Dendritic cell treated with granulocyte-macrophage colony-stimulating factor and Interleukin-4, amounts not matched to agents 40 ng/mL and 50 ng/mL, for 4 days (primary cell): ENCODE results near the gene SERPINA3.
"Not testable (repeated sequence)": the region's sequence is repeated elsewhere in the genome, so short reads cannot be mapped to it uniquely, and the experiment has no call there.

Experiments used
- H3K27ac Mint-ChIP-seq: one replicate; pipeline ENCODE4 v1.8.0; 2022; ENCODE audit warnings: mild to moderate bottlenecking, mixed read lengths
- H3K27me3 Mint-ChIP-seq: one replicate; pipeline ENCODE4 v1.8.0; 2022; ENCODE audit warnings: mild to moderate bottlenecking, mixed read lengths
- H3K36me3 Mint-ChIP-seq: one replicate; pipeline ENCODE4 v1.8.0; 2022; ENCODE audit warnings: low read depth, mixed read lengths
- H3K4me1 Mint-ChIP-seq: one replicate; pipeline ENCODE4 v1.8.0; 2022; ENCODE audit warnings: low read depth, mixed read lengths
- H3K4me3 Mint-ChIP-seq: one replicate; pipeline ENCODE4 v1.8.0; 2022; ENCODE audit warnings: mild to moderate bottlenecking, moderate library complexity, mixed read lengths
- H3K9me3 Mint-ChIP-seq: one replicate; pipeline ENCODE4 v1.8.0; 2022; ENCODE audit warnings: mixed read lengths
- intact Hi-C: fragments of 100-400 bp; cut with micrococcal nuclease; formaldehyde crosslinking; loops from one replicate; pipeline ENCODE4 v1.15.0; 2022

Gene SERPINA3

GRCh38 chr14:94594441-94594840 is 17.8 kb upstream of the SERPINA3 start:
- Mint-ChIP-seq H3K9me3 (no peaks in the 10 kb centered on the region), H3K4me3 (no peak overlapping the region), H3K27ac (no peak overlapping the region), H3K4me1 (no peaks in the 10 kb centered on the region), H3K27me3 (peaks cover under 1% of the 10 kb centered on the region), H3K36me3 (no peaks in the 10 kb centered on the region)
- intact Hi-C loops = no loop called here

DNA sequence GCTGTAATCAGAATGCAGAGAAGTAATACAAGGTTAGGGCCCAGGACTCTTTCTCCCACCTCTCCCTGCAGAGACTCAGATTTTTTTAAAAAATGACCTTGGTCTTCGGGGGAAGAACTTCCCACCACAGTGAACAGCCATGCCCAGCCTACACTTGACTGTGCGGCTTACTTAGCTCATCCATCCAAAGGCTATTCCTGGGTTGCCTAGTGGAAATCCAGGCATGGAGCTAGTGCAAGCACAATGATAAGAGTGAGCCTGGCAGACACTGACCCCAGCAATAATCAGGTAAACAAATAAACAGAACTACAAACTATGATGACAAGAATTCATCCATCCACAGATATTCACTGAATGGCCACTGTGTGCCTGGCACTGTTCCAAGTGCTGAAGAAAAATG is 16.3 kb upstream of the SERPINA3 start:
- peaks cover 2% of the 10 kb centered on the region for H3K27me3 Mint-ChIP-seq
- H3K4me1 Mint-ChIP-seq = no peaks in the 10 kb centered on the region
- intact Hi-C loops = no loop called here
- H3K9me3 Mint-ChIP-seq = no peaks in the 10 kb centered on the region
- H3K36me3 Mint-ChIP-seq = no peaks in the 10 kb centered on the region
- no peak overlapping the region for H3K27ac Mint-ChIP-seq
- H3K4me3 Mint-ChIP-seq = no peak overlapping the region

GRCh38 chr14:94596361-94596760 is 15.8 kb upstream of the SERPINA3 start:
- H3K4me3 Mint-ChIP-seq = no peak overlapping the region
- intact Hi-C loops = no loop called here
- H3K27ac Mint-ChIP-seq = no peak overlapping the region
- H3K36me3 Mint-ChIP-seq = no peaks in the 10 kb centered on the region
- H3K9me3 Mint-ChIP-seq = no peaks in the 10 kb centered on the region
- H3K27me3 Mint-ChIP-seq = peaks cover 4% of the 10 kb centered on the region
- no peaks in the 10 kb centered on the region for H3K4me1 Mint-ChIP-seq

DNA sequence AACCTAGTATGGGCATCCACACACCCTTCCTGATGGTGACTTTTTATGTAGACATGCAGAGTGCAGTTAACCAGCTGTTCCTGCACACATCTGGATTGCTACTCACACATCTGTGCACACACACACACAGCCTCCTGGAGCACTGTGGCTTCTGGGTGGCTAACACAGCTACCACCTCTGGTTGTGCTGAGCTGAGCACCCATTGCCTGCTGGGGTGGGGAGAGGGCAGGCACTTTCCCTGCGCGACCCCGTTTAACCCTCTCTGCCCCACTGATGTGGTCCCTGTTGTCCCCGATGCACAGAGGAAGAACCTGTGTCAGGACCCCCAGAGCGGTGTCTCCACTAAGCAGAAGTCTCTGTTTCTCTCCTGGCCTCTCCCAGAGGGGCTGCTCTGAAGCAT is 14.4 kb upstream of the SERPINA3 start:
- Mint-ChIP-seq H3K4me1 (no peaks in the 10 kb centered on the region), H3K9me3 (no peaks in the 10 kb centered on the region), H3K27ac (no peak overlapping the region), H3K36me3 (no peaks in the 10 kb centered on the region), H3K4me3 (no peak overlapping the region), H3K27me3 (peaks cover 4% of the 10 kb centered on the region)
- intact Hi-C loops = no loop called here

DNA sequence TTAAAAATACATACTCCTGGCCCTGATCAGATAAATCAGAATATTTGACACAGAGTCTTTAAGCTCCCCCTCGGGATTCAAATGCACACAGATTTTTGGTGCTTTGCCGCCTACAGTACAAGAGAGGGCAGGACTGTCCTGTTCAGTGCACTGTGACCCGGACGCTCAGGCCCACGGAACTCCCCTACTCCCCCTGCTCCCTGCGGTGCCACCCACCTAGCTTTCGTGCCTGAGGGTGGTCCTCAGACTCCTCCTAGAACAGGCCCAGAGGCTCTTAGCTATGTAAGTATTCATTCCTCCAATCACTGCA is 13.7 kb upstream of the SERPINA3 start:
- Mint-ChIP-seq H3K27ac (no peak overlapping the region), H3K4me1 (no peaks in the 10 kb centered on the region), H3K36me3 (no peaks in the 10 kb centered on the region), H3K9me3 (no peaks in the 10 kb centered on the region), H3K27me3 (peaks cover 4% of the 10 kb centered on the region), H3K4me3 (no peak overlapping the region)
- intact Hi-C loops = no loop called here

- Mint-ChIP-seq H3K4me1 (no peaks in the 10 kb centered on the region), H3K27me3 (peaks cover 4% of the 10 kb centered on the region), H3K27ac (no peak overlapping the region)
Observed at GRCh38 chr14:94598816-94599655, 13.2 kb upstream of the SERPINA3 start.

GRCh38 chr14:94599656-94600004 is 12.6 kb upstream of the SERPINA3 start:
- intact Hi-C loops = no loop called here
- Mint-ChIP-seq H3K36me3 (no peaks in the 10 kb centered on the region), H3K9me3 (no peaks in the 10 kb centered on the region), H3K4me1 (no peaks in the 10 kb centered on the region), H3K27me3 (peaks cover 4% of the 10 kb centered on the region), H3K27ac (no peak overlapping the region), H3K4me3 (no peak overlapping the region)

More at GRCh38 chr14:94598816-94599655, 13.2 kb upstream of the SERPINA3 start:
- Mint-ChIP-seq H3K36me3 (no peaks in the 10 kb centered on the region), H3K9me3 (no peaks in the 10 kb centered on the region), H3K4me3 (no peak overlapping the region)
- intact Hi-C loops = no loop called here

DNA sequence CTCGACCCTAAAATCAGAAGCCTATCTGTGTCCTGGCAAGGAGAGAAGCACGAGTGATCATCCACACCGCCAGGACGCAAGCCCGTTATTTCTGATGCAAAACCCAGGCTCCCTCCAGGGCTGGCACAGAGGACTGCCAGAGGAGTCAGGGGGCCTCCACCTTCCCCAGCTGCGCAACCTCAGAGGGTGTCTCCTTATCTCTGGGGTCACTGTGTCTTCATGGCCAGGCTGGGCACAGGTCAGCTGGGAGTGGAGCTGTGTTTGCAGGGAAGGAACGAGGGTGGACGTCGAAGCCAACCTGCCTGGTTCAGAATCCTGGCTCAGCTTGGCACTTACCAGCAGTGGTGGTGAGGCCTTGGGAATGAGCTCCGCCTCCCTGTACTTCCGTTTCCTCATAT is 12.0 kb upstream of the SERPINA3 start:
- Mint-ChIP-seq H3K36me3 (no peaks in the 10 kb centered on the region), H3K4me3 (no peak overlapping the region), H3K27me3 (peaks cover 4% of the 10 kb centered on the region), H3K9me3 (no peaks in the 10 kb centered on the region), H3K4me1 (no peaks in the 10 kb centered on the region), H3K27ac (no peak overlapping the region)
- intact Hi-C loops = no loop called here

DNA sequence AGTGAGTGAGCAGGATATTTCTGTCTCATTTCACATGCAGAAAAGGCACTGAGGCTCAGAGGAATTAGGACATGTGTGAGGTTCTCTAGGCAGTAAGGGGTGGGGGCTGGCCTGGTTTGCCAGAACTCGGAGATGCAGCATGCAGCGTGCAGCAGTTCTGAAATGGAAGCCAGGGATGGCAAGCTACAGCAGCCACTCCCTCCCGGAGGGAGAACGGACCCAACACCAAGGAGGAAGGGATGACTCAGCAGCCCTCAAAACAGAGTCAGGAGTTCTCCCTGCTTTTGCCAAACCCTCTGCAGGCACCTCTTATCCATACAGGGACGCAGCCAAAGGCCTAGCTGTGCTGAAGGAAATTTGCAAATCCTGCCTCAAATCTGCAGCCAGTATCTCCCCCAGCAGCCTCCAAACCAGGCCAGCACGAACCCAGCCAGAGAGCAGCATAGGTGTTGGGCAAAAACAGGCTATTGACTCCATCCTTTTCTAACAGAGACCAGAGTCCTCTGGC is 10.3 kb upstream of the SERPINA3 start:
- H3K27me3 Mint-ChIP-seq = peaks cover 5% of the 10 kb centered on the region
- no peak overlapping the region for H3K27ac Mint-ChIP-seq
- no peaks in the 10 kb centered on the region for H3K4me1 Mint-ChIP-seq
- intact Hi-C loops = no loop called here
- no peaks in the 10 kb centered on the region for H3K9me3 Mint-ChIP-seq
- no peak overlapping the region for H3K4me3 Mint-ChIP-seq
- H3K36me3 Mint-ChIP-seq = no peaks in the 10 kb centered on the region

DNA sequence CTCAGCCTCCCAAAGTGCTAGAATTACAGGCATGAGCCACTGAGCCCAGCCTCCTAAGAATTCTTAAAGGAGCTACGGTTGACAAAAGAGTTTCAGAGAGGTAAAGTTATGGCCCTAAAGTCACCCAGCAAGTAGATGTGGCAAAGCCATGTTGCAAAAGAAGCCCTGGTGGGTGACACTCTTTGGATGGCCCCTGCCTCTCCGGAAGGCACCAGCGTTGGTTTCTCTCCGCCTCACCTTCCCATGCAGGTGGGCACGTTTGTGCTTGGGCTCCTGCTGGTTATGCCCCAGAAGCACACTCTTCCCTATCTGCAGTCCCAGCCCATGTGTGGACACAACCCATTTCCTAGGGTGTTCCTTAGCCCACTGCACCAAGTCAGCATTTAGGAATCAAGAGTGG is 9.5 kb upstream of the SERPINA3 start:
- H3K27me3 Mint-ChIP-seq = peaks cover 5% of the 10 kb centered on the region
- no peaks in the 10 kb centered on the region for H3K9me3 Mint-ChIP-seq
- no peak overlapping the region for H3K4me3 Mint-ChIP-seq

GRCh38 chr14:94605361-94605760 is 6.8 kb upstream of the SERPINA3 start:
- intact Hi-C loops = no loop called here
- no peak overlapping the region for H3K27ac Mint-ChIP-seq
- H3K9me3 Mint-ChIP-seq = peaks cover 7% of the 10 kb centered on the region
- peaks cover 4% of the 10 kb centered on the region for H3K27me3 Mint-ChIP-seq
- H3K4me3 Mint-ChIP-seq = no peak overlapping the region
- H3K36me3 Mint-ChIP-seq = no peaks in the 10 kb centered on the region
- no peaks in the 10 kb centered on the region for H3K4me1 Mint-ChIP-seq

More for the DNA sequence above, 9.5 kb upstream of the SERPINA3 start:
- no peak overlapping the region for H3K27ac Mint-ChIP-seq
- no peaks in the 10 kb centered on the region for H3K36me3 Mint-ChIP-seq
- no peaks in the 10 kb centered on the region for H3K4me1 Mint-ChIP-seq
- intact Hi-C loops = no loop called here

DNA sequence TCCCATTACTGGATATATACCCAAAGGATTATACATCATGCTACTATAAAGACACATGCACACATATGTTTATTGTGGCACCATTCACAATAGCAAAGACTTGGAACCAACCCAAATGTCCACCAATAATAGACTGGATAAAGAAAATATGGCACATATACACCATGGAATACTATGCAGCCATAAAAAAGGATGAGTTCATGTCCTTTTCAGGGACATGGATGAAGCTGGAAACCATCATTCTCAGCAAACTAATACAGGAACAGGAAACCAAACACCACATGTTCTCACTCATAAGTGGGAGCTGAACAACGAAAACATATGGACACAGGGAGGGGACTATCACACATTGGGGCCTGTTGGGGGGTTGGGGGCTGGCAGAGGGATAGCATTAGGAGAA is 3.2 kb upstream of the SERPINA3 start:
- intact Hi-C loops, H3K27me3 Mint-ChIP-seq, H3K9me3 Mint-ChIP-seq, H3K27ac Mint-ChIP-seq, H3K4me1 Mint-ChIP-seq, H3K36me3 Mint-ChIP-seq, H3K4me3 Mint-ChIP-seq: not testable (repeated sequence)

DNA sequence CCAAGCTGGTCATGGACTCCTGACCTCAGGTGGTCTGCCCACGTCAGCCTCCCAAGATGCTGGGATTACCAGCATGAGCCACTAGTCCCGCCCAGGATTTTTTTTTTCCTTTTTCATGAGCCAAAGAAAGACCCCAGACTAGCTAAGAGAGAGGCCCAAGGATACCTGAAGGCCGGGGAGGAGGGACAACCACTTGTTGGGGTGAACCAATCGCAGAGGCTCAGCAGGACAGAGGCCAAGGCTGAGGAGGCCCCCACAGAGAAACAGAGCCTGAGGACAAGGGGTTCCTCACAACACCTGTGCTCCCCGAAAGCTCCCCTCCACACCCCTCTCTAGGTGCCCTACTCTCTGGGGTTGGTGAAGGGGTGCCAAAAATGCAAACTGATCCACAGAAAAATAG is 1.0 kb upstream of the SERPINA3 start:
- Mint-ChIP-seq H3K36me3 (no peaks in the 10 kb centered on the region), H3K4me1 (no peaks in the 10 kb centered on the region), H3K4me3 (no peak overlapping the region), H3K27me3 (peaks cover 1% of the 10 kb centered on the region), H3K27ac (no peak overlapping the region), H3K9me3 (peaks cover 10% of the 10 kb centered on the region)
- intact Hi-C loops = no loop called here

GRCh38 chr14:94612580-94613554 is 676 bp downstream of the SERPINA3 start:
- H3K36me3 Mint-ChIP-seq = no peaks in the 10 kb centered on the region

More at GRCh38 chr14:94612580-94613554, 676 bp downstream of the SERPINA3 start:
- Mint-ChIP-seq H3K4me3 (no peak overlapping the region), H3K9me3 (peaks cover 27% of the 10 kb centered on the region), H3K27ac (no peak overlapping the region), H3K27me3 (peaks cover 1% of the 10 kb centered on the region), H3K4me1 (no peaks in the 10 kb centered on the region)
- intact Hi-C loops = no loop called here
